CD4-positive, alpha-beta T cell (primary cell): ENCODE results near the gene CBARP. TPM values are rescaled to one million over a fixed set of nuclear protein-coding genes. Genes with fewer than 3 reads are reported as not detected.

Experiments used
- ATAC-seq: fragments of 200-7000 bp; cut with Tn5 transposase; one replicate; pipeline ENCODE4 v1.10.0; 2022; ENCODE audit warnings: mild to moderate bottlenecking; ENCODE audit not compliant: poor library complexity
- CTCF ChIA-PET: fragments of 350-600 bp; sonication (Branson Sonifier 250); formaldehyde crosslinking; loops from one replicate; lab custom pipeline; 2021; ENCODE audit warnings: antibody characterized with exemption, inconsistent platforms; lab: Charles Lee
- POLR2A ChIA-PET: fragments of 350-600 bp; sonication (Branson Sonifier 250); formaldehyde crosslinking; loops from one replicate; lab custom pipeline; 2021; ENCODE audit warnings: antibody characterized with exemption, inconsistent platforms; lab: Charles Lee
- DNase-seq, 14 experiments: peaks; one replicate each; pipeline ENCODE4 v3.0.0-alpha.2; 2013 to 2020; ENCODE audit warnings: mixed read lengths in 2 of 14
- H3K27ac ChIP-seq, 2 donors: one replicate each; pipeline versions ENCODE4 v1.5.1 to v1.7.0; 2013; ENCODE audit warnings: low read length in 2 of 2, low read depth in 1 of 2, mild to moderate bottlenecking in 1 of 2
- H3K27me3 ChIP-seq, 2 experiments: 1 replicate in 1 of 2; 2 replicates in 1 of 2; pipeline versions ENCODE4 v1.6.1 to v1.7.0; 2013; ENCODE audit warnings: low read length in 2 of 2, control low read depth in 1 of 2, mild to moderate bottlenecking in 1 of 2, moderate library complexity in 1 of 2; ENCODE audit not compliant: insufficient read depth in 2 of 2, control insufficient read depth in 1 of 2
- H3K36me3 ChIP-seq: one replicate; pipeline ENCODE4 v1.6.1; 2013; ENCODE audit warnings: low read length, control low read depth; ENCODE audit not compliant: insufficient read depth
- H3K4me1 ChIP-seq: one replicate; pipeline ENCODE4 v1.6.1; 2013; ENCODE audit warnings: low read length, control low read depth; ENCODE audit not compliant: insufficient read depth
- H3K4me3 ChIP-seq: one replicate; pipeline ENCODE4 v1.5.1; 2013; ENCODE audit warnings: mild to moderate bottlenecking, low read length, moderate library complexity
- H3K9me3 ChIP-seq, 2 experiments: 1 replicate in 1 of 2; 2 replicates in 1 of 2; pipeline versions ENCODE4 v1.6.1 to v1.7.0; 2013; ENCODE audit warnings: low read length in 2 of 2, mild to moderate bottlenecking in 2 of 2, control low read depth in 1 of 2, moderate library complexity in 1 of 2; ENCODE audit not compliant: control insufficient read depth in 1 of 2, insufficient read depth in 1 of 2
- H3K27ac Mint-ChIP-seq: one replicate; pipeline ENCODE4 v1.8.0; 2020; ENCODE audit warnings: mixed read lengths
- H3K27me3 Mint-ChIP-seq: one replicate; pipeline ENCODE4 v1.8.0; 2021; ENCODE audit warnings: mixed read lengths
- H3K36me3 Mint-ChIP-seq: one replicate; pipeline ENCODE4 v1.8.0; 2021; ENCODE audit warnings: low read depth, mixed read lengths
- H3K4me1 Mint-ChIP-seq: one replicate; pipeline ENCODE4 v1.8.0; 2021; ENCODE audit warnings: low read depth, mixed read lengths
- H3K4me3 Mint-ChIP-seq: one replicate; pipeline ENCODE4 v1.8.0; 2020; ENCODE audit warnings: mild to moderate bottlenecking, mixed read lengths
- H3K9me3 Mint-ChIP-seq: one replicate; pipeline ENCODE4 v1.8.0; 2020; ENCODE audit warnings: mixed read lengths
- CTCF ChIP-seq: fragments of 200-600 bp; IDR thresholded peaks from one replicate; pipeline ENCODE4 v1.8.0; 2022; ENCODE audit warnings: antibody characterized with exemption, mild to moderate bottlenecking
- intact Hi-C, 2 experiments: fragments of 100-400 bp; cut with DNase I in 1 of 2; cut with micrococcal nuclease in 1 of 2; formaldehyde crosslinking; loops; one replicate each; pipeline versions ENCODE4 v1.15.1 to v1.9.0; 2023 to 2025; cut with DNase I, micrococcal nuclease
- total RNA-seq, 174 experiments: library from RNA in 2 of 174; stranded (reverse) in 2 of 174; gene quantifications; one replicate each; pipeline ENCODE4 v1.2.3 and lab custom pipeline; 2021 to 2026

The CBARP gene
- total RNA-seq, 2 experiments from 2014 or later: 0.22 TPM; not detected in 1

- intact Hi-C loops: loop anchor here (1.0 to 10.0 kb wide), 5 partner anchors 10 to 455 kb away; partner anchors contain the start of genes CNN2 (in 1 of the 2), PTBP1 (in 1 of the 2), RNU6-2 (in 1 of the 2) and TMEM259 (in 1 of the 2)
- ATAC-seq (peak; percentile 55), DNase-seq (peak; percentile 90 to 99 (median 96))
- Histone ChIP-seq H3K36me3 (peaks cover 19% of the 10 kb centered on the region), H3K27me3 (no peaks in the 10 kb centered on the region), H3K4me3 (peak overlapping the region; percentile 71), H3K9me3 (no peaks in the 10 kb centered on the region), H3K4me1 (peaks cover 55% of the 10 kb centered on the region), H3K27ac (peak overlapping the region; percentile 69 to 86)
- Mint-ChIP-seq H3K27ac (peak overlapping the region; percentile 92), H3K27me3 (no peaks in the 10 kb centered on the region), H3K36me3 (peaks cover 25% of the 10 kb centered on the region), H3K9me3 (no peaks in the 10 kb centered on the region), H3K4me1 (peaks cover 10% of the 10 kb centered on the region), H3K4me3 (peak overlapping the region; percentile 97)
- TF ChIP-seq CTCF: no peak
- CTCF ChIA-PET: interaction anchor here (0.7 to 1.1 kb wide), 5 partner anchors 12 to 28 kb away, joined by 3 to 12 read pairs (median 4); no protein-coding TSS in a partner anchor
- POLR2A ChIA-PET: interaction anchor here (0.9 to 2.3 kb wide), 7 partner anchors 11 to 26 kb away, joined by 3 to 57 read pairs (median 9); partner anchors contain the start of genes CIRBP and FAM174C
Observed at GRCh38 chr19:1249298-1249989, 11.6 kb upstream of the CBARP start.

- Mint-ChIP-seq H3K9me3 (no peaks in the 10 kb centered on the region), H3K36me3 (peaks cover 23% of the 10 kb centered on the region), H3K27me3 (no peaks in the 10 kb centered on the region), H3K4me1 (peaks cover 11% of the 10 kb centered on the region), H3K27ac (peak overlapping the region; percentile 92), H3K4me3 (peak overlapping the region; percentile 75)
- TF ChIP-seq CTCF: peak; percentile 62
- peak; percentile 70 to 95 (median 82) for DNase-seq
- peak; percentile 21 for ATAC-seq
- intact Hi-C loops: loop anchor here (1.0 to 10.0 kb wide), 5 partner anchors 10 to 454 kb away; partner anchors contain the start of genes CNN2 (in 1 of the 2), PTBP1 (in 1 of the 2), RNU6-2 (in 1 of the 2) and TMEM259 (in 1 of the 2)
- peak overlapping the region; percentile 59 for H3K4me3 ChIP-seq
- H3K36me3 ChIP-seq: peaks cover 21% of the 10 kb centered on the region
- ChIA-PET POLR2A (interaction anchor here (0.6 to 2.3 kb wide), 4 partner anchors 12 to 211 kb away, joined by 3 to 57 read pairs (median 13); partner anchors contain the start of gene CIRBP), CTCF (interaction anchor here (0.7 to 1.1 kb wide), 5 partner anchors 13 to 28 kb away, joined by 3 to 12 read pairs (median 4); no protein-coding TSS in a partner anchor)
- H3K4me1 ChIP-seq: peaks cover 55% of the 10 kb centered on the region
- peak overlapping the region; percentile 77 to 81 for H3K27ac ChIP-seq
- H3K9me3 ChIP-seq: no peaks in the 10 kb centered on the region
- H3K27me3 ChIP-seq: no peaks in the 10 kb centered on the region
Observed at GRCh38 chr19:1248786-1249297, 11.0 kb upstream of the CBARP start.

GRCh38 chr19:1248139-1248785 lies 10.5 kb upstream of the CBARP start, which contains the start of gene MIDN:
TSS of gene MIDN (plus strand) at chr19:1248583. CDS start at chr19:1250297, 1,714 bp downstream.
- peaks cover 8% of the 10 kb centered on the region for H3K4me1 Mint-ChIP-seq
- H3K27me3 Mint-ChIP-seq: no peaks in the 10 kb centered on the region
- peak within 1 kb of the TSS; percentile 59 for H3K4me3 ChIP-seq
- no peak for TF ChIP-seq CTCF
- H3K4me1 ChIP-seq: peaks cover 54% of the 10 kb centered on the region
- ATAC-seq: no peak
- intact Hi-C loops: loop anchor here in 1 of 2 experiments (10.0 kb wide), 2 partner anchors 223 to 453 kb away; partner anchors contain the start of genes CNN2, PTBP1, RNU6-2 and TMEM259
- peak in 12 of 14 experiments; percentile 51 to 88 (median 70) for DNase-seq
- H3K36me3 Mint-ChIP-seq: peaks cover 18% of the 10 kb centered on the region
- H3K9me3 ChIP-seq: no peaks in the 10 kb centered on the region
- peak within 1 kb of the TSS; percentile 77 to 81 for H3K27ac ChIP-seq
- no peaks in the 10 kb centered on the region for H3K9me3 Mint-ChIP-seq
- POLR2A ChIA-PET: interaction anchor here (0.6 to 2.3 kb wide), 4 partner anchors 13 to 211 kb away, joined by 3 to 57 read pairs (median 13); partner anchors contain the start of gene CIRBP
- CTCF ChIA-PET: interaction anchor here (1.0 to 1.1 kb wide), 3 partner anchors 19 to 23 kb away, joined by 3 to 12 read pairs (median 4); no protein-coding TSS in a partner anchor
- H3K4me3 Mint-ChIP-seq: peak within 1 kb of the TSS; percentile 75
- H3K27ac Mint-ChIP-seq: peak within 1 kb of the TSS; percentile 92
- H3K36me3 ChIP-seq: peaks cover 17% of the 10 kb centered on the region
- H3K27me3 ChIP-seq: no peaks in the 10 kb centered on the region
